ENCODE measurements around the gene MVB12B.

The MVB12B gene

GRCh38 chr9:126380447-126380846 lies 53.8 kb downstream of the MVB12B start:
- DNase-seq, result no peak

GRCh38 chr9:126381195-126381594 lies 54.6 kb downstream of the MVB12B start:
- DNase-seq, result no peak

- DNase-seq, result no peak
Observed at GRCh38 chr9:126383406-126384046, 56.9 kb downstream of the MVB12B start.

- DNase-seq, result no peak
Observed at GRCh38 chr9:126384926-126385325, 58.3 kb downstream of the MVB12B start.

- peak in 23 of 56 donors; percentile 26 to 78 (median 47) for DNase-seq
Observed at GRCh38 chr9:126386088-126386487, 59.5 kb downstream of the MVB12B start.

- DNase-seq, result peak in 1 of 56 donors; percentile 31
Observed at GRCh38 chr9:126386776-126387175, 60.1 kb downstream of the MVB12B start.

- no peak for DNase-seq
Observed at GRCh38 chr9:126388964-126389708, 62.5 kb downstream of the MVB12B start.

GRCh38 chr9:126389992-126390391 lies 63.4 kb downstream of the MVB12B start:
- no peak for DNase-seq

GRCh38 chr9:126390923-126391322 lies 64.3 kb downstream of the MVB12B start:
- no peak for DNase-seq

- no peak for DNase-seq
Observed at GRCh38 chr9:126391713-126392661, 65.4 kb downstream of the MVB12B start.

- DNase-seq, result peak in 1 of 56 donors; percentile 35
Observed at GRCh38 chr9:126392662-126393371, 66.2 kb downstream of the MVB12B start.

GRCh38 chr9:126393876-126394275 lies 67.2 kb downstream of the MVB12B start:
- no peak for DNase-seq

- no peak for DNase-seq
Observed at GRCh38 chr9:126394802-126395201, 68.2 kb downstream of the MVB12B start.

GRCh38 chr9:126395439-126396212 lies 69.0 kb downstream of the MVB12B start:
- no peak for DNase-seq

GRCh38 chr9:126397056-126397455 lies 70.4 kb downstream of the MVB12B start:
- DNase-seq, result no peak

- DNase-seq, result peak in 51 of 56 donors; percentile 29 to 90 (median 69)
Observed at GRCh38 chr9:126398403-126399058, 71.9 kb downstream of the MVB12B start.

GRCh38 chr9:126399251-126399650 lies 72.6 kb downstream of the MVB12B start:
- peak in 16 of 56 donors; percentile 19 to 72 (median 45) for DNase-seq

- DNase-seq, result no peak
Observed at GRCh38 chr9:126399789-126400188, 73.2 kb downstream of the MVB12B start.

GRCh38 chr9:126400571-126400970 lies 73.9 kb downstream of the MVB12B start:
- DNase-seq, result no peak

GRCh38 chr9:126401107-126401506 lies 74.5 kb downstream of the MVB12B start:
- DNase-seq, result no peak
